Measurements from ENCODE around the gene PGF.
"Not testable (repeated sequence)": the region's sequence is repeated elsewhere in the genome, so short reads cannot be mapped to it uniquely, and the experiment has no call there.

The PGF gene

GRCh38 chr14:74936731-74937130 is 18.7 kb downstream of the PGF start:
- in situ Hi-C loops (cut with HindIII; ENCODE audit: low sequenced_read_pairs) = no loop called here
- no peak overlapping the region for H3K4me3 ChIP-seq (ENCODE audit: low read depth, low read length)
- DNase-seq (ENCODE audit: low read depth) = no peak
- no peak for TF ChIP-seq CTCF (IDR thresholded peaks at IDR 0.05; ENCODE audit: low read depth, low read length, missing control alignments)

- no peak for DNase-seq (ENCODE audit: low read depth)
- no peak overlapping the region for H3K4me3 ChIP-seq (ENCODE audit: low read depth, low read length)
- no peak for TF ChIP-seq CTCF (IDR thresholded peaks at IDR 0.05; ENCODE audit: low read depth, low read length, missing control alignments)
- in situ Hi-C loops (cut with HindIII; ENCODE audit: low sequenced_read_pairs) = no loop called here
Measured at GRCh38 chr14:74936151-74936550, 19.2 kb downstream of the PGF start.

GRCh38 chr14:74935360-74935680 is 20.1 kb downstream of the PGF start:
- TF ChIP-seq CTCF (IDR thresholded peaks at IDR 0.05; ENCODE audit: low read depth, low read length, missing control alignments) = no peak
- in situ Hi-C loops (cut with HindIII; ENCODE audit: low sequenced_read_pairs) = no loop called here
- no peak overlapping the region for H3K4me3 ChIP-seq (ENCODE audit: low read depth, low read length)
- no peak for DNase-seq (ENCODE audit: low read depth)

GRCh38 chr14:74934476-74935359 is 20.7 kb downstream of the PGF start:
- TF ChIP-seq CTCF (IDR thresholded peaks at IDR 0.05; ENCODE audit: low read depth, low read length, missing control alignments) = no peak
- H3K4me3 ChIP-seq (ENCODE audit: low read depth, low read length) = no peak overlapping the region
- in situ Hi-C loops (cut with HindIII; ENCODE audit: low sequenced_read_pairs) = no loop called here
- DNase-seq (ENCODE audit: low read depth) = no peak

GRCh38 chr14:74934041-74934440 is 21.4 kb downstream of the PGF start:
- no peak for TF ChIP-seq CTCF (IDR thresholded peaks at IDR 0.05; ENCODE audit: low read depth, low read length, missing control alignments)
- DNase-seq (ENCODE audit: low read depth) = no peak
- H3K4me3 ChIP-seq (ENCODE audit: low read depth, low read length) = no peak overlapping the region
- in situ Hi-C loops (cut with HindIII; ENCODE audit: low sequenced_read_pairs) = no loop called here

GRCh38 chr14:74932936-74933335 is 22.5 kb downstream of the PGF start:
- H3K4me3 ChIP-seq (ENCODE audit: low read depth, low read length); DNase-seq (ENCODE audit: low read depth); in situ Hi-C loops (cut with HindIII; ENCODE audit: low sequenced_read_pairs): not testable (repeated sequence)

- no peak for TF ChIP-seq CTCF (IDR thresholded peaks at IDR 0.05; ENCODE audit: low read depth, low read length, missing control alignments)
- DNase-seq (ENCODE audit: low read depth) = no peak
- H3K4me3 ChIP-seq (ENCODE audit: low read depth, low read length) = no peak overlapping the region
- in situ Hi-C loops (cut with HindIII; ENCODE audit: low sequenced_read_pairs) = no loop called here
Measured at GRCh38 chr14:74932401-74932901, 22.9 kb downstream of the PGF start.

GRCh38 chr14:74931744-74932143 is 23.7 kb downstream of the PGF start:
- in situ Hi-C loops (cut with HindIII; ENCODE audit: low sequenced_read_pairs); H3K4me3 ChIP-seq (ENCODE audit: low read depth, low read length); DNase-seq (ENCODE audit: low read depth): not testable (repeated sequence)

Data from astrocyte of the cerebellum (primary cell).